ENCODE measurements around the gene F11R. TPM values are rescaled to one million over a fixed set of nuclear protein-coding genes. Genes with fewer than 3 reads are reported as not detected.
"Not testable (repeated sequence)": the region's sequence is repeated elsewhere in the genome, so short reads cannot be mapped to it uniquely, and the experiment has no call there.

Gene F11R
- total RNA-seq, 8 experiments from 2014 or later: 1.4 to 14.5 (median 5.2) TPM

DNA sequence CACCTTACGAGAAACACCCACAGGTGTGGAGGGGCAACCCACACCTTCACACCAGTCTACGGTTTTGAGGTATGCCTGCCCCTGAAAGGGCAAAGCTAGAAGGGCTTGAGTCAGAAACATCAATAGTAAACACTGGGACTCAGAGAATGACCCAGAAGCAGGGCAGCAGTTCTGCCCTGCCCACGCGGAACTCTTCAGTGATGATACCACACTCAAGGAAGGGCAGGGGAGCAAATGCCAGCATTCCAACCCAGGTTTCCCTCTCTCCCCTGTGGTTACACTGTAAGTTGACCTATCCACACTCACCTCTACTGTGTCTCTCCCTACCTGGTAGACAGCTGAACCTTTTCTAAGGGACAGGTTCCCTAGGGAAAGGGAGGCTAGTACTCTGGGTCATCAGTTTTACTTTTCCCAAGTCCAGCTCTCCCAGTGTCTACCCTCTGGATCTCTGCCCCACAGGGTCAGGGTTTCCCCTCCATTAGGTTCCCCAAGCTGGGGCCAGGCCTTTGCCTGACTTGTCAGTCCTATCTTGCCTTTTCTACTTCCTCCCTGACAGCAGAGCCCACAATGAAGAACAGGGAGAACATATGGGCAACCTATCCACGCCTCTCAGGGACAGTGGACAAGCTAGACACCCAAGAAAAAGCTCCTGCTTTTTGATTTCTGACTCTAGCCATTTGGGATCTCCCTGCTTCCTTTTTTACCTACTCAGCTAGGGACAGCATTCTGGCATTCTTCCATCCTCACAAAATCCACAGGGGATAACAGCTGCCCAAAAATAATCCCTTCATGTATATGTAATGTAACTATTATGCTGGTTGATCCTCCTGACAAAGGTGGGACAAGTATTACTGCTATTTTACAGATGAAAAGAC lies 3.0 kb downstream of the F11R start:
- in situ Hi-C loops (cut with MboI; ENCODE audit: low pct_unique_long_range_greater_than_20kb in 2 of 9, low sequenced_read_pairs in 9 of 9, unreplicated experiment in 9 of 9): no loop called here
- WGBS, 10 experiments: 60 to 100% (median 82%) methylated on average over 1 to 5 of the region's 5 CpGs; no CpG with 5 or more reads in 3 of the 10 experiments
- no peak overlapping the region for H3K4me3 ChIP-seq
- H3K27ac ChIP-seq: no peak overlapping the region
- H3K4me1 ChIP-seq (replicated peaks in 1 of 2): peaks cover 14 to 26% of the 10 kb centered on the region in 2 donors
- no peak for ATAC-seq (replicated peaks in 6 of 8)

DNA sequence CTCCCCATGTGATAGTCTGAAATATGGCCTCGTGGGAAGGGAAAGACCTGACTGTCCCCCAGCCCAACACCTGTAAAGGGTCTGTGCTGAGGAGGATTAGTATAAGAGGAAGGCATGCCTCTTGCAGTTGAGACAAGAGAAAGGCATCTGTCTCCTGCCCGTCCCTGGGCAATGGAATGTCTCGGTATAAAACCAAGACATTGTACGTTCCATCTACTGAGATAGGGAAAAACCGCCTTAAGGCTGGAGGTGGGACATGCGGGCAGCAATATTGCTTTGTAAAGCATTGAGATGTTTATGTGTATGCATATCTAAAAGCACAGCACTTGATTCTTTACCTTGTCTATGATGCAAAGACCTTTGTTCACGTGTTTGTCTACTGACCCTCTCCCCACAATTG lies 3.8 kb downstream of the F11R start:
- WGBS, 10 experiments: 77% methylated on average over 3 of the region's 7 CpGs; no CpG with 5 or more reads in 9 of the 10 experiments
- in situ Hi-C loops (cut with MboI; ENCODE audit: low pct_unique_long_range_greater_than_20kb in 2 of 9, low sequenced_read_pairs in 9 of 9, unreplicated experiment in 9 of 9); H3K4me3 ChIP-seq; H3K27ac ChIP-seq; ATAC-seq (replicated peaks in 6 of 8): not testable (repeated sequence)
- peaks cover 14 to 26% of the 10 kb centered on the region in 2 donors for H3K4me1 ChIP-seq (replicated peaks in 1 of 2)

- in situ Hi-C loops (cut with MboI; ENCODE audit: low pct_unique_long_range_greater_than_20kb in 2 of 9, low sequenced_read_pairs in 9 of 9, unreplicated experiment in 9 of 9); ATAC-seq (replicated peaks in 6 of 8); H3K27ac ChIP-seq; H3K4me3 ChIP-seq: not testable (repeated sequence)
- 70 to 91% (median 86%) methylated on average over 1 of the region's 1 CpG; no CpG with 5 or more reads in 7 of the 10 experiments for WGBS, 10 experiments
- H3K4me1 ChIP-seq (replicated peaks in 1 of 2): peaks cover 14 to 26% of the 10 kb centered on the region in 2 donors
These were observed 4.3 kb downstream of the F11R start for GRCh38 chr1:161016683-161017082.

DNA sequence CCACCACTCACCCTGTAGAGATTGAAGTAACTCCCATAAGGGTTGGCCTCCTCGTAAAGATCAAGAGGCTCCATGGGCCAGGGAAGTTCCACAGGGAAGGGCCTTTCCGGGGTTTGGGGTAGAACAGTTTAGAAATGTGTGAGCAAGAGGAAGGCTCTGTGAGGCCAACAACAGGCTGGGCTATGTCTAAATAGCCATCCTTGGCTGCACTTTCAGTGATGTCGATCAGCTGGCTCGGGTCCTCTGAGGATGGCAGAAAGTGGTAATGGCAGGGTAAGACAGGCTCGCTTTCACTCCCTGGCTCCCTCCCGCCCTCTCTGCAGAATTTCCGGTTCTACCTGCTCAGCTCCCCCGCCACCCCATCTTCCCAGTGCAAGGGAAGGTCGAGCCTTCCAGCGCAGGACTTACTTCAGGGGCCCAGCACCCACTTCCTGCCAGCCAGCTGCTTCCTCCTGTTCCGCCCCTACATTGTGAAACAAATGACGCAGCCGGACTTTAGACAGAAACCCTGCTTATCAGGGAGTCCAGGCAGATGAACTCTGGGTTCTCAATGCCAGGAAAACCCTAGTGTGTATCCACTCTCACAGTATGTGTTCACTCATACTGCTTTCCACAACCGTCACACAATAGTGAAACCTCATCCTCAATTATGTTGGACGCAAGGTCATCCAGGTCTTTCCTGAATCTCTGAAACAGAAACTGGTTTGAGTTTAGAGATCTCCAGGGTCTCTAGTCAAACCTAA lies 7.3 kb downstream of the F11R start:
- Histone ChIP-seq H3K4me3 (no peak overlapping the region), H3K27ac (peak overlapping the region in 1 of 2 donors; percentile 13), H3K4me1 (replicated peaks in 1 of 2) (peaks cover 4 to 16% of the 10 kb centered on the region in 2 donors)
- in situ Hi-C loops (cut with MboI; ENCODE audit: low pct_unique_long_range_greater_than_20kb in 2 of 9, low sequenced_read_pairs in 9 of 9, unreplicated experiment in 9 of 9): no loop called here
- WGBS, 10 experiments: 17 to 83% (median 53%) methylated on average over 1 to 15 of the region's 15 CpGs; no CpG with 5 or more reads in 2 of the 10 experiments
- ATAC-seq (replicated peaks in 6 of 8): peak; percentile 21 to 82 (median 58)

GRCh38 chr1:161013131-161013487 lies 7.8 kb downstream of the F11R start:
- H3K4me1 ChIP-seq (replicated peaks in 1 of 2): peaks cover 4 to 16% of the 10 kb centered on the region in 2 donors
- ATAC-seq (replicated peaks in 6 of 8): peak in 1 of 8 experiments; percentile 21
- in situ Hi-C loops (cut with MboI; ENCODE audit: low pct_unique_long_range_greater_than_20kb in 2 of 9, low sequenced_read_pairs in 9 of 9, unreplicated experiment in 9 of 9): no loop called here
- no peak overlapping the region for H3K4me3 ChIP-seq
- peak overlapping the region in 1 of 2 donors; percentile 13 for H3K27ac ChIP-seq

GRCh38 chr1:161012420-161012819 lies 8.5 kb downstream of the F11R start:
- WGBS, 10 experiments: 44 to 100% (median 100%) methylated on average over 1 to 3 of the region's 3 CpGs; no CpG with 5 or more reads in 1 of the 10 experiments
- H3K4me3 ChIP-seq: no peak overlapping the region
- peaks cover 4 to 16% of the 10 kb centered on the region in 2 donors for H3K4me1 ChIP-seq (replicated peaks in 1 of 2)
- in situ Hi-C loops (cut with MboI; ENCODE audit: low pct_unique_long_range_greater_than_20kb in 2 of 9, low sequenced_read_pairs in 9 of 9, unreplicated experiment in 9 of 9): no loop called here
- ATAC-seq (replicated peaks in 6 of 8): no peak
- no peak overlapping the region for H3K27ac ChIP-seq

- H3K4me1 ChIP-seq (replicated peaks in 1 of 2): peaks cover 4 to 16% of the 10 kb centered on the region in 2 donors
- 40 to 99% (median 90%) methylated on average over 2 to 7 of the region's 7 CpGs; no CpG with 5 or more reads in 3 of the 10 experiments for WGBS, 10 experiments
- H3K4me3 ChIP-seq: no peak overlapping the region
- no peak overlapping the region for H3K27ac ChIP-seq
- peak in 1 of 8 experiments; percentile 5 for ATAC-seq (replicated peaks in 6 of 8)
- in situ Hi-C loops (cut with MboI; ENCODE audit: low pct_unique_long_range_greater_than_20kb in 2 of 9, low sequenced_read_pairs in 9 of 9, unreplicated experiment in 9 of 9): no loop called here
These were observed 11.2 kb downstream of the F11R start for GRCh38 chr1:161009602-161010211.

- Histone ChIP-seq H3K27ac (no peak overlapping the region), H3K4me1 (replicated peaks in 1 of 2) (peaks cover 4 to 10% of the 10 kb centered on the region in 2 donors), H3K4me3 (no peak overlapping the region)
- in situ Hi-C loops (cut with MboI; ENCODE audit: low pct_unique_long_range_greater_than_20kb in 2 of 9, low sequenced_read_pairs in 9 of 9, unreplicated experiment in 9 of 9): no loop called here
- ATAC-seq (replicated peaks in 6 of 8): peak in 3 of 8 experiments; percentile 39 to 82 (median 69)
- WGBS, 10 experiments: 0 to 100% (median 80%) methylated on average over 1 to 4 of the region's 4 CpGs; no CpG with 5 or more reads in 1 of the 10 experiments
These were observed 12.0 kb downstream of the F11R start for GRCh38 chr1:161008869-161009510.

- whole genome bisulfite sequencing, 10 experiments: 50 to 100% (median 100%) methylated on average over 1 to 2 of the region's 2 CpGs; no CpG with 5 or more reads in 5 of the 10 experiments
- no peak overlapping the region for H3K4me3 ChIP-seq
- in situ Hi-C loops (cut with MboI; ENCODE audit: low pct_unique_long_range_greater_than_20kb in 2 of 9, low sequenced_read_pairs in 9 of 9, unreplicated experiment in 9 of 9): no loop called here
- no peak for ATAC-seq (replicated peaks in 6 of 8)
- no peaks in the 10 kb centered on the region for H3K4me1 ChIP-seq (replicated peaks in 1 of 2)
- no peak overlapping the region for H3K27ac ChIP-seq
These were observed 13.6 kb downstream of the F11R start for GRCh38 chr1:161007369-161007768.

DNA sequence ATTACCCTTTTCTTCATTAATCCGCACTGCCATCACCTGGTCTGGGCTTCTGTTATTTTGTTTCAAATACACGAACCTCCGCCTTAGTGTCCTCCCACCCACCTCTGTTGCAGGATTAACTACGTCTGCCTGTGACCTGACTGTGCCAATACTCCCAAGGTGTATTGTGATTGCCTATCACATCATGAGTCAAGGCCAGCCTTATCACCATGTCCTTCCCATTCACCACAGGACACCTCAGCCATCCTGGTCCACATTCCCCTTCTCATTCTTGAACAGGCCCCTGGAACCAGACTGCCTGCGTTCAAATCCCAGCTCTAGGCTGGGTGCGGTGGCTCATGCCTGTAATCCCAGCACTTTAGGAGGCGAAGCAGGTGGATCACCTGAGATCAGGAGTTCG lies 14.4 kb downstream of the F11R start:
- Histone ChIP-seq H3K4me3 (no peak overlapping the region), H3K4me1 (replicated peaks in 1 of 2) (no peaks in the 10 kb centered on the region), H3K27ac (no peak overlapping the region)
- ATAC-seq (replicated peaks in 6 of 8): no peak
- in situ Hi-C loops (cut with MboI; ENCODE audit: low pct_unique_long_range_greater_than_20kb in 2 of 9, low sequenced_read_pairs in 9 of 9, unreplicated experiment in 9 of 9): no loop called here
- 70 to 100% (median 98%) methylated on average over 2 to 8 of the region's 8 CpGs; no CpG with 5 or more reads in 2 of the 10 experiments for WGBS, 10 experiments

DNA sequence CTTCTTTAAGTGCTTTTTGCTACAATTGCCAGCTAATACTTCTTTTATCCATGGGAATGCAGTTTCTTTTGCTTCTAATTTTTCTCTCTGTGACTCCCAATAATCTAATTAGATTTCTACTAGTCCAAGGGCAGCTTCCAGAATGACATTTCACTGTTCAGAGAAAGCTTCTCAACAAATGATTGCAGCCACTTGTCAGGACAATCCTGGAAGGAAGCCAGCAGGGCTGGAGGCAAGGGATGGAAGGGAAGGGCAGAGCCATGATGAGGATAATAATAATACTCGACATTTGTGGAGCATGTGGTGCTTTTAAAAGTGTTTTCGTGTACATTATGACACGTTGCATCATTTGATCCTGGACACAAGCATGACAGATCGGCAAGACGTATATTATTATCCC lies 19.4 kb downstream of the F11R start:
- 0 to 97% (median 83%) methylated on average over 1 to 5 of the region's 5 CpGs; no CpG with 5 or more reads in 1 of the 10 experiments for WGBS, 10 experiments
- no peak overlapping the region for H3K27ac ChIP-seq
- ATAC-seq (replicated peaks in 6 of 8): peak in 6 of 8 experiments; percentile 24 to 58 (median 40)
- in situ Hi-C loops (cut with MboI; ENCODE audit: low pct_unique_long_range_greater_than_20kb in 2 of 9, low sequenced_read_pairs in 9 of 9, unreplicated experiment in 9 of 9): no loop called here
- no peaks in the 10 kb centered on the region for H3K4me1 ChIP-seq (replicated peaks in 1 of 2)
- H3K4me3 ChIP-seq: no peak overlapping the region

GRCh38 chr1:161000736-161001480 lies 20.0 kb downstream of the F11R start:
- in situ Hi-C loops (cut with MboI; ENCODE audit: low pct_unique_long_range_greater_than_20kb in 2 of 9, low sequenced_read_pairs in 9 of 9, unreplicated experiment in 9 of 9): no loop called here
- peak in 5 of 8 experiments; percentile 10 to 53 (median 17) for ATAC-seq (replicated peaks in 6 of 8)
- H3K4me3 ChIP-seq: no peak overlapping the region
- H3K4me1 ChIP-seq (replicated peaks in 1 of 2): no peaks in the 10 kb centered on the region
- no peak overlapping the region for H3K27ac ChIP-seq
- 18 to 95% (median 85%) methylated on average over 2 to 9 of the region's 11 CpGs; no CpG with 5 or more reads in 1 of the 10 experiments for whole genome bisulfite sequencing, 10 experiments

All from motor neuron (in vitro differentiated cells).